SIG-M5 treated with dmso at 0.1 percent for 504 hours (cell line): ENCODE results near the gene FUCA2.
"Not testable (repeated sequence)": the region's sequence is repeated elsewhere in the genome, so short reads cannot be mapped to it uniquely, and the experiment has no call there.

Source experiments
- DNase-seq: peaks from one replicate; lab custom pipeline; 2025; ENCODE audit not compliant: unreplicated experiment; lab: John Stamatoyannopoulos, UW

FUCA2 gene

DNA sequence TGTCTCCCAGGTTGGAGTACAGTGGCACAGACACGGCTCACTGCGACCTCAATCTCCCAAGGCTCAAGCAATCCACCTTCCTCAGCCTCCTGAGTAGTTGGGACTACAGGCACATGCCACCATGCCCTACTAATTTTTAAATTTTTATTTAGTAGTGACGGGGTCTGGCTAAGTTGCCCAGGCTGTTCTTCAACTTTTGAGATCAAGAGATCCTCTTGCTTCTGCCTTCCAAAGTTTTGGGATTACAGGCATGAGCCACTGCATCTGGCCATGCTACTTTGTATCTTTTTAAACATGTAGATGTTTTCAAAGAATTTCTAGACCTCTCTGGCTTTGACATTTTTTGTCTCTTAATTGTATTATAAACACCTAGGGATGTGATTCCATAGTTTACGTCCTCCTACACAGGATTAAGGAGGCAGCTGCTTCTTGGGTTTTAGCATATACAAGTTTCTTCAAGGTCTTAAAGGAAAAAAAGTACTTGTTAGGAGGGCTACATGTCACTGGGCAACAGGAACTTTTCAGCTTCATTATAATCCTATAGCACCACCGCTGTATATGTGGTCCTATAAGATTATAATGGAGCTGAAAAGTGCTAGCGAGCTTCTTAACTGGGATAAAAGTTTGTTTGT lies 62.3 kb downstream of the FUCA2 start:
- DNase-seq = no peak

DNA sequence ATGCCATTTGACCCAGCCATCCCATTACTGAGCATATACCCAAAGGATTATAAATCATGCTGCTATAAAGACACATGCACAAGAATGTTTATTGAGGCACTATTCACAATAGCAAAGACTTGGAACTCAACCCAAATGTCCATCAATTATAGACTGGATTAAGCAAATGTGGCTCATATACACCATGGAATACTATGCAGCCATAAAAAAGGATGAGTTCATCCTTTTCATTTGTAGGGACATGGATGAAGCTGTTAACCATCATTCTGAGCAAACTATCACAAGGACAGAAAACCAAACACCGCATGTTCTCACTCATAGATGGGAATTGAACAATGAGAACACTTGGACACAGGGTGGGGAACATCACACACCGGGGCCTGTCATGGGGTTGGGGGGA lies 63.7 kb downstream of the FUCA2 start:
- not testable (repeated sequence) for DNase-seq
